DND-41 (cell line): Measurements from ENCODE around the gene SUV39H1.

Source experiments
- EZH2 ChIP-seq: IDR thresholded peaks from 3 replicates; pipeline ENCODE4 v1.6.1; 2012; ENCODE audit warnings: borderline replicate concordance, low read depth, mild to moderate bottlenecking, moderate library complexity, low read length, inconsistent platforms; ENCODE audit not compliant: severe bottlenecking
- TF ChIP-seq, protein P1 (sequence below): IDR thresholded peaks from 2 replicates; pipeline ENCODE4 v1.5.1; 2012; ENCODE audit warnings: borderline replicate concordance, low read length, moderate library complexity, mild to moderate bottlenecking; ENCODE audit not compliant: poor library complexity, severe bottlenecking; ENCODE audit errors: extremely low read depth

DNA sequence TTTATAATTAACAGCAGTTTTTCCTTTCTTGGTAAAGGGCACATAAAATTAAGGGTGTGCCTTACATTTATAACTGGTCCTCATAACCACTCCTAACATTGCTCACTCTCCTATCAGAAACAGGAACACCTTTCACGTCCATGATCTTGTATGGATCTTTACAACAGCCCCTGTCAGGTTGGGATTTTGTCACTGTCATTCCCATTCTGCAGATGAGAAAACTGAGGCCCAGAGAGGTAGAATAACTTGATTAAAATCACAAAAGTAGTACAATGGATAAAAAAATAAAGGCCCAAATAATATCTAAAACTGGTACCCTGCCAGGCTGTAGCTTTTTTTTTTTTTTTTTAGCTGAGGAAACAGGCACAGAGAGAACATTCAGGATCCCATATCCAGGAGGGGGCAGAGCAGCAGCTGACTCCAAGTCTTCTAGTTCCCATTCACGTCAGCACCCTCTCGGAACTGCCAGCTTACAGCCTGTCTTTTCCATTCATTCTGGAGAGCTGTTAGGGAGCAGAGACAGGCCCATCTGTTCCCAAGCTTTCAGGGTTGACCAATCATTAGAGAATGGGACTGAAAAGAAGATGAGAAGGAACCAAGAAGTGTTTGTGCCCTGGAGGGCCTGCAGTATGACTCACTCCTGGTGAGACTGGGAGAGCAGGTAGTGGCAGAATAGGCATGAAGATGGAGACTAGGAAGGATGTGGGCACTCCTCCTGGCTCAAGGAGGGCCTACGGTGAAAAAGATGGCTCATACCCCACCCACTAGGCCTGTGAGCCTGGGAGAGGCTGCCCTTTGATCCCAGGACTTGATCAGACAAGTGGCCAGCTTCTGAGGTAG lies 7.3 kb downstream of the SUV39H1 start:
- TF ChIP-seq, protein P1, sequence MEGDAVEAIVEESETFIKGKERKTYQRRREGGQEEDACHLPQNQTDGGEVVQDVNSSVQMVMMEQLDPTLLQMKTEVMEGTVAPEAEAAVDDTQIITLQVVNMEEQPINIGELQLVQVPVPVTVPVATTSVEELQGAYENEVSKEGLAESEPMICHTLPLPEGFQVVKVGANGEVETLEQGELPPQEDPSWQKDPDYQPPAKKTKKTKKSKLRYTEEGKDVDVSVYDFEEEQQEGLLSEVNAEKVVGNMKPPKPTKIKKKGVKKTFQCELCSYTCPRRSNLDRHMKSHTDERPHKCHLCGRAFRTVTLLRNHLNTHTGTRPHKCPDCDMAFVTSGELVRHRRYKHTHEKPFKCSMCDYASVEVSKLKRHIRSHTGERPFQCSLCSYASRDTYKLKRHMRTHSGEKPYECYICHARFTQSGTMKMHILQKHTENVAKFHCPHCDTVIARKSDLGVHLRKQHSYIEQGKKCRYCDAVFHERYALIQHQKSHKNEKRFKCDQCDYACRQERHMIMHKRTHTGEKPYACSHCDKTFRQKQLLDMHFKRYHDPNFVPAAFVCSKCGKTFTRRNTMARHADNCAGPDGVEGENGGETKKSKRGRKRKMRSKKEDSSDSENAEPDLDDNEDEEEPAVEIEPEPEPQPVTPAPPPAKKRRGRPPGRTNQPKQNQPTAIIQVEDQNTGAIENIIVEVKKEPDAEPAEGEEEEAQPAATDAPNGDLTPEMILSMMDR: no peak
- no peak for TF ChIP-seq EZH2
